SU-DHL-6 (cell line): ENCODE results near the gene KBTBD13.

Experiments
- EZH2phosphoT487 ChIP-seq: fragments of 200-600 bp; sonication (generic), shearing (Covaris generic); conservative IDR thresholded peaks from 2 replicates; pipeline ENCODE4 v1.6.1; 2018; ENCODE audit warnings: mild to moderate bottlenecking, antibody characterized with exemption, low read length, moderate library complexity, mixed read lengths
- TF ChIP-seq, protein P1 (sequence below): fragments of 200-600 bp; sonication (generic); IDR thresholded peaks from one replicate; pipeline ENCODE4 v1.5.1; 2017; ENCODE audit warnings: antibody characterized with exemption, mild to moderate bottlenecking, low read length, moderate library complexity; ENCODE audit not compliant: insufficient read depth, poor library complexity, severe bottlenecking

DNA sequence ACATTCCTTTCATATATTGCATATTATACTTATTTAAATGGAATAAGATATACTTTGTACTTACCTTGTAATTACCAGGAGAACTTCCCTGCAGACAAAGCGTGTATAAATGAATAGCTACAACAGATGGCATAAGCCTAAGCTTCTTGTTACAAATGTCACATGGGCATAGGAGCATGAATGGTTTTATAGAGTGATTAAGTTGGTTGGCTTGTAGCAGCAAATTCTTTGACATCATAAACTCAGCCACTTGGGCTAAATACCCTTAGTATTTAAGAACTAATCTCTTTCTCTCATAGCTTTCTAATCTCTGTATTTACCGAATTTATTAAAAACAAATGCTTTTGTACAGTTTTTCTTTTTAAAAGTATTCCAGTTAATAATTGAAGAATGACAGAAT, 38.5 kb downstream of the KBTBD13 start, which contains the start of gene UBAP1L:
- TF ChIP-seq, protein P1, sequence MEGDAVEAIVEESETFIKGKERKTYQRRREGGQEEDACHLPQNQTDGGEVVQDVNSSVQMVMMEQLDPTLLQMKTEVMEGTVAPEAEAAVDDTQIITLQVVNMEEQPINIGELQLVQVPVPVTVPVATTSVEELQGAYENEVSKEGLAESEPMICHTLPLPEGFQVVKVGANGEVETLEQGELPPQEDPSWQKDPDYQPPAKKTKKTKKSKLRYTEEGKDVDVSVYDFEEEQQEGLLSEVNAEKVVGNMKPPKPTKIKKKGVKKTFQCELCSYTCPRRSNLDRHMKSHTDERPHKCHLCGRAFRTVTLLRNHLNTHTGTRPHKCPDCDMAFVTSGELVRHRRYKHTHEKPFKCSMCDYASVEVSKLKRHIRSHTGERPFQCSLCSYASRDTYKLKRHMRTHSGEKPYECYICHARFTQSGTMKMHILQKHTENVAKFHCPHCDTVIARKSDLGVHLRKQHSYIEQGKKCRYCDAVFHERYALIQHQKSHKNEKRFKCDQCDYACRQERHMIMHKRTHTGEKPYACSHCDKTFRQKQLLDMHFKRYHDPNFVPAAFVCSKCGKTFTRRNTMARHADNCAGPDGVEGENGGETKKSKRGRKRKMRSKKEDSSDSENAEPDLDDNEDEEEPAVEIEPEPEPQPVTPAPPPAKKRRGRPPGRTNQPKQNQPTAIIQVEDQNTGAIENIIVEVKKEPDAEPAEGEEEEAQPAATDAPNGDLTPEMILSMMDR = no peak
- TF ChIP-seq EZH2phosphoT487 = no peak
